GM12874 (cell line): ENCODE data around the gene KCNA5.

Experiments
- TF ChIP-seq, protein P1 (sequence below): IDR thresholded peaks from 2 replicates; pipeline ENCODE4 v1.5.1; 2011; ENCODE audit warnings: low read depth, mild to moderate bottlenecking, control low read depth, low read length, moderate library complexity; ENCODE audit not compliant: insufficient read depth

Gene KCNA5

DNA sequence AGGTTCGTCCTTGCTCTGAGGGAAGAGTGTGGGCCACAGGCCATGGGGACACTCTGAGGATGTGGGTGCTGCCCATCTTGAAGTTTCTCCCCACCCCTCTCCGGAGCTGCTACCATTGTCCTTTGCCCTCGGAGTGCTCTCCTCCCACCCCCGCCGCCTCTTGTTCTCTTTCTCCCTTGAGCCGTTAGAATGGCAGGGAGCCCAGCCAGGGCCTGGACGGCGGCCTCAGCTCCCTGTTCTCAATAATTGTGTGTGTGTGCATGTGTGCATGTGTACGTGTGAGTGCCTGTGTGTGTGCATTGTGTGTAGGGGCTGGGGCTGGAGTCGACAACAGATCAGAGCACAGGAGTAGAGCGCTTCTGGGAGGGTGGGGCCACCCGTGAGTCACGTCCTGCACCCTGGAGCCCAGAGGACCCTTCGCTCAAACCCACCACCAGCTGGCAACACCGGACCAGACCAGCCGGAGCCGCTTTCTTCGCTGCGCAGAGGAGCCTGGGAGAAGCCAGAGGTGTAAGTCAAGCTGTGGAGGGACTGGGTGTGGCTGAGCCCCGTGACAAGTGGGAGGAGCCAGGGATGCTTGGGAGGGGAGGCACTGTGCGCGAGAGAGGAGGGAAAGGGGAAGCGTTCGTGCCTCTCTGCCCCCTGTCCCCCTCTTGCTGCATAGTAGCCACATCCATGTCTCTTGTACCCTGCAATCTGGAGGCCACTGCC is 25.9 kb upstream of the KCNA5 start:
- TF ChIP-seq, protein P1, sequence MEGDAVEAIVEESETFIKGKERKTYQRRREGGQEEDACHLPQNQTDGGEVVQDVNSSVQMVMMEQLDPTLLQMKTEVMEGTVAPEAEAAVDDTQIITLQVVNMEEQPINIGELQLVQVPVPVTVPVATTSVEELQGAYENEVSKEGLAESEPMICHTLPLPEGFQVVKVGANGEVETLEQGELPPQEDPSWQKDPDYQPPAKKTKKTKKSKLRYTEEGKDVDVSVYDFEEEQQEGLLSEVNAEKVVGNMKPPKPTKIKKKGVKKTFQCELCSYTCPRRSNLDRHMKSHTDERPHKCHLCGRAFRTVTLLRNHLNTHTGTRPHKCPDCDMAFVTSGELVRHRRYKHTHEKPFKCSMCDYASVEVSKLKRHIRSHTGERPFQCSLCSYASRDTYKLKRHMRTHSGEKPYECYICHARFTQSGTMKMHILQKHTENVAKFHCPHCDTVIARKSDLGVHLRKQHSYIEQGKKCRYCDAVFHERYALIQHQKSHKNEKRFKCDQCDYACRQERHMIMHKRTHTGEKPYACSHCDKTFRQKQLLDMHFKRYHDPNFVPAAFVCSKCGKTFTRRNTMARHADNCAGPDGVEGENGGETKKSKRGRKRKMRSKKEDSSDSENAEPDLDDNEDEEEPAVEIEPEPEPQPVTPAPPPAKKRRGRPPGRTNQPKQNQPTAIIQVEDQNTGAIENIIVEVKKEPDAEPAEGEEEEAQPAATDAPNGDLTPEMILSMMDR, result no peak

DNA sequence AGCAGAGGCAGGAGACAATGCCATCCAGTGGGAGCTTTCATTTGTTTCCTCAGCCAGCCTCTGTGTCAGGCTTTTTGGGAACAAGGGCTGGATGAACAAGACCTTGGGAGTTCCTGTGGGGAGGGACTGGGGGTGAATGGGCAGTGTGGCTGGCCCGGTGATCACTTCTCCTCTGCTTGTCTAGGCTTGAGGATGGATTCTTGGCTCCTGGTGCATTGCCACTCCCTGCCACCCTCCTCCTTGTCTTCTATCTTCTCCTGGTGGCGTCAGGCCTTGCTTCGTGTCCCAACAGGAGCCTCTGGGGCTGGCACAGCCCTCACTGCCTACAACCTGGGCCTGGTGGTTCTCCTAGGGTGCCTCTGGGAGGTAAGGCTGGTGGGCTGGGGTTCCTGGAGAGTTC is 25.0 kb upstream of the KCNA5 start:
- TF ChIP-seq, protein P1, result no peak

DNA sequence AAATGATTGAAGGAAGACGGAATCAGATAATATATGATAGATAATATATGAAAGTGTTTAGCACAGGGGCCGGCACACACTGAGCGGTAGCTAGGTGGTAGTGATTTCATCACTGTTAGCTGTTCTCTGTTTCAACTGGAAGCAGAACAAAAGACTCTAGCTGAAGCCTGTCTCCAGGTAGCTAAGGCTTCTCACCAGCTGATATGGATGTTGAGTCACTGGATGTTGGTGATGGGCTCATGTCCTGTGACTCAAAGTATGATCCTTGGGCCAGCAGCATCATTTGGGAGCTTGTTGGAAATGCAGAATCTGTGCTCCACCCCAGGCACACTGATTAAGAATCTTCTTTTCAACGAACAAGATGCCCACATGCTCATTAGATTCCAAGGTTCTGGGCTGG is 21.7 kb upstream of the KCNA5 start:
- TF ChIP-seq, protein P1, result no peak

DNA sequence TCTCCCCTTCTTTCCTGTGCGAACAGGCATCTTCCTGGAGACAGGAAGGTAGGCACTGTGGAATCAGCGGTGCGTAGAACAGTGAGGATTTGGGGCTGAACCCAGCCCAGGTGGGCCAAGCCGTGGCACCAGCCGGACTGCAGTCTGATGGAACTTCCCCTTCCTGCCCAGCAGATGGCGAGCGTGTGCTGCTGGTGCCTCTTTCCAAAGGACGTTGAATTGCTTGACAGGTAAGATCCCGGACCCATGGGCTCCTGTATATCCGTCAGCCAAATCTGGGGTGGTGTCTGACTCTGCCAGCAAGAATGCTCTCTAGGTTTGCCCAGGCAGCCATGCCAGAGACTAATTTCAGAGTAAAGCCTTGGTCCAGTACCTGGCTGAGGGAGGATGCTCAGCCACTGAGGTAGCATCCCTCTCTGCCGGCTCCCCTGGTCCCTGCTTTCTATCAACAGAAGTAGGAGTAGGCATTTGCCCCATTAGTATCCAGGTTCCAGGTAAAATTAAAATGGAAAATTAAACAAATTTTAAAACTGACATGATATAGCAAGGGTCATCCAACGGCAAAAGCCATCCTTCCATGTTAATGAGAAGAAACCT is 21.1 kb upstream of the KCNA5 start:
- TF ChIP-seq, protein P1, result peak; percentile 93

DNA sequence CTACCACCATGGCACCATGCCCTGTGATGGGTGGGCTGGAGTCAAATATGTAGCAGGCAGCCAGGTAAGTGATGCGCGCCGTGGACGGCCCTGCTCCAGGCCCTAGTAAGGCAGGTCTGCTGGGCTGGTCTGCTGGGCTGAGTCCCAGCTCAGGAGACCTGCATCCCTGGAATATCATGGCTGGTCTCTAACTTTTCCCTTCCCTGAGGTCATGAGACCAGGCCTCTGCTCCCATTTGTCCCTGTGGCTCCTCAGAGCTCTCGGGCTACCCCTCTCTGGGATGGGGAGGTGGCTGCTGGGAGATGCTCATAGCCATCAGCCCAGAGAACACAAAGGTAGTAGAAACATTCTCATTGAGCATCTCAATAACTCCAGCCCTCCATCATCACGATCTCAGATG is 19.8 kb upstream of the KCNA5 start:
- TF ChIP-seq, protein P1, result no peak

DNA sequence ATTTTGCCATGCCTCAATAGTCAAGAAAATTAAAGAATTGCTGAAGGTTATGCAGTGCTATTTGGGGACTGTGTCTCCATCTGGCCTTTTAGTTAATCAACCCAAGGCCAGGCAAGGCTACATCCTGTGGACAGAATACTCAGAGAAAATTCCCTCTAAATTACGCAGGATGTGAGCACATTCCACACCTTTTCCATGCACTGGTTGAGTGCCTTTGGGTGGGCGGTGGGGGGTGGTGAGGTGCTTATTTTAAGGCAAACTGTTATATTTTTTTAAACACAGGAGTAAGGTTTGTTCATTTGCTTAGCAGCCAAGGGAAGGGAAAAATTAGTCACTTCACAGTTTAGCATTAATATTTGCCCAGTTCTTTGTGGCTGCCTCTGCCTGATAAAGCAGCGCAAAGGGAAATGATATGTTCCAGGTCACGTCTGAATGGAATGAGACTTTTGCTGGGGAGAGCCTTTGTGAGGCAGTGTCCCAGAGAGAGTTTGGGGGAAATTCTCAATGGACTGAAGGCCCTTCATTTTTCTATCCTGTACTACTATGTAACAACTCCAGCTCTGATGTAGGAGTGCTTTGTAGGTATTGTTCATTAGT is 17.2 kb upstream of the KCNA5 start:
- TF ChIP-seq, protein P1, result no peak

DNA sequence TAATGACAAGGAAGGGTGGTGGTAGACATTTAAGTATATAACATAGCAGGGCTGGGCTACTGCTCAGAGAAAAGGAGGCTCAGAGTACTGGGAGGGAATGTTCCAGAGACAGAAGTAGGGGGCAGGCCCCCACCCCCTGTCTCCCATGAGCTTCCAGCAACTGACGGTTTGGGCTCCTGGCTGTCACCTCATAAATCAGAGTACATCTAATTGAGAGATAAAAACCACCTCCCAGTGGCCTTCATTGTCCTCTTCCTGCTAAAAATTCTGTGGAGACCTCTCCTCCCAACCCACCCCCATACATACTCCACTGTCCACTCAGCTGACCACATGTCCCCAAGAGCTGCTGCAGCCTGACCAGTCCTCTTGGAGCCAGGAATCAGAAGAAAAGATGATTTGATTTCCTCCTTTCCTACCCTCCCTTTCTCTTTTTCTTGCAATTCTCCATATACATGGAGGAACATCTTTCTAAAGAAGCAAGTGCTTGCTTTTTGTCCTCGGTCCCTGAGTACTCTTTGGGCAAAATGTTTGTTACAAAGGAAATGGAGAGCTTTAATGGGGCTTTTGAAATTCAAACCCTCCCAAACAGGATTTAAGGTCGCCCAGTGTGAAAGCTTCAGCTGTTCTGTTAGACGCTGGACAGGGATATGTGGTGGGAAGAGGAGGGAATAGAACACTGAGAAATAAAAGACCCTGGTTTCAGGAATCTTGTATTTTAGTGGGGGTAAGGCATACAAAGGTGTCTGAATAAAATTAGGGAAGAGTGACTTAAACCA is 16.4 kb upstream of the KCNA5 start:
- TF ChIP-seq, protein P1, result no peak
